ENCODE results near the gene ARPC2. TPM values are rescaled to one million over a fixed set of nuclear protein-coding genes. Genes with fewer than 3 reads are reported as not detected.
A peak's percentile ranks its signal among the peaks of the same experiment; 100 is the strongest.

The ARPC2 gene
- total and polyA plus RNA-seq, 2 of the 13 experiments (the other 11 are each of a cell fraction or from before 2014, with no cell fraction given) = 168 to 303 TPM

- TF ChIP-seq NKX3-1 (CRISPR knock-in tag; IDR thresholded peaks at IDR 0.05) (0 out of 2 replicates have a peak, but pooled peaks have one; percentile 28), NR2F2 (IDR thresholded peaks at IDR 0.05; ENCODE audit: borderline replicate concordance, low read depth) (no peak), TBX3 (IDR thresholded peaks at IDR 0.05; ENCODE audit: borderline replicate concordance) (peak; percentile 55; the same call in 1 of the 2 replicates), MAF1 (CRISPR knock-in tag; IDR thresholded peaks at IDR 0.05; ENCODE audit: borderline replicate concordance) (0 out of 2 replicates have a peak, but pooled peaks have one; percentile 46), SIX4 (CRISPR knock-in tag; IDR thresholded peaks at IDR 0.05) (no peak), POLR2AphosphoS5 (IDR thresholded peaks at IDR 0.05; ENCODE audit: low read depth, low read length) (peak; percentile 84), ZNF691 (CRISPR knock-in tag; IDR thresholded peaks at IDR 0.05; ENCODE audit: borderline replicate concordance, low read depth) (no peak), ATF5 (CRISPR knock-in tag; IDR thresholded peaks at IDR 0.05; ENCODE audit: low read depth) (0 out of 2 replicates have a peak, but pooled peaks have one; percentile 45), ZNF703 (CRISPR knock-in tag; IDR thresholded peaks at IDR 0.05; ENCODE audit: borderline replicate concordance) (peak; percentile 1; the same call in 1 of the 2 replicates), ZNF451 (CRISPR knock-in tag; IDR thresholded peaks at IDR 0.05) (no peak), AHR (CRISPR knock-in tag; IDR thresholded peaks at IDR 0.05) (no peak; the same call in 1 of the 2 replicates), HDAC6 (IDR thresholded peaks at IDR 0.05; ENCODE audit: low read depth, low read length) (no peak), RORA (CRISPR knock-in tag; IDR thresholded peaks at IDR 0.05) (no peak), ARID3A (IDR thresholded peaks at IDR 0.05; ENCODE audit: low read depth, low read length) (no peak), MTERF4 (CRISPR knock-in tag; IDR thresholded peaks at IDR 0.05) (peak; percentile 45; the same call in 1 of the 2 replicates), GTF2F1 (IDR thresholded peaks at IDR 0.05; ENCODE audit: low read length) (no peak), ZNF567 (CRISPR knock-in tag; IDR thresholded peaks at IDR 0.05; ENCODE audit: borderline replicate concordance) (no peak), SNAPC2 (CRISPR knock-in tag; IDR thresholded peaks at IDR 0.05) (no peak), ZNF557 (CRISPR knock-in tag; IDR thresholded peaks at IDR 0.05) (peak; percentile 77; the same call in 1 of the 2 replicates), ZNF326 (CRISPR knock-in tag; IDR thresholded peaks at IDR 0.05; ENCODE audit: borderline replicate concordance) (no peak)
- TF ChIP-seq, protein P1, sequence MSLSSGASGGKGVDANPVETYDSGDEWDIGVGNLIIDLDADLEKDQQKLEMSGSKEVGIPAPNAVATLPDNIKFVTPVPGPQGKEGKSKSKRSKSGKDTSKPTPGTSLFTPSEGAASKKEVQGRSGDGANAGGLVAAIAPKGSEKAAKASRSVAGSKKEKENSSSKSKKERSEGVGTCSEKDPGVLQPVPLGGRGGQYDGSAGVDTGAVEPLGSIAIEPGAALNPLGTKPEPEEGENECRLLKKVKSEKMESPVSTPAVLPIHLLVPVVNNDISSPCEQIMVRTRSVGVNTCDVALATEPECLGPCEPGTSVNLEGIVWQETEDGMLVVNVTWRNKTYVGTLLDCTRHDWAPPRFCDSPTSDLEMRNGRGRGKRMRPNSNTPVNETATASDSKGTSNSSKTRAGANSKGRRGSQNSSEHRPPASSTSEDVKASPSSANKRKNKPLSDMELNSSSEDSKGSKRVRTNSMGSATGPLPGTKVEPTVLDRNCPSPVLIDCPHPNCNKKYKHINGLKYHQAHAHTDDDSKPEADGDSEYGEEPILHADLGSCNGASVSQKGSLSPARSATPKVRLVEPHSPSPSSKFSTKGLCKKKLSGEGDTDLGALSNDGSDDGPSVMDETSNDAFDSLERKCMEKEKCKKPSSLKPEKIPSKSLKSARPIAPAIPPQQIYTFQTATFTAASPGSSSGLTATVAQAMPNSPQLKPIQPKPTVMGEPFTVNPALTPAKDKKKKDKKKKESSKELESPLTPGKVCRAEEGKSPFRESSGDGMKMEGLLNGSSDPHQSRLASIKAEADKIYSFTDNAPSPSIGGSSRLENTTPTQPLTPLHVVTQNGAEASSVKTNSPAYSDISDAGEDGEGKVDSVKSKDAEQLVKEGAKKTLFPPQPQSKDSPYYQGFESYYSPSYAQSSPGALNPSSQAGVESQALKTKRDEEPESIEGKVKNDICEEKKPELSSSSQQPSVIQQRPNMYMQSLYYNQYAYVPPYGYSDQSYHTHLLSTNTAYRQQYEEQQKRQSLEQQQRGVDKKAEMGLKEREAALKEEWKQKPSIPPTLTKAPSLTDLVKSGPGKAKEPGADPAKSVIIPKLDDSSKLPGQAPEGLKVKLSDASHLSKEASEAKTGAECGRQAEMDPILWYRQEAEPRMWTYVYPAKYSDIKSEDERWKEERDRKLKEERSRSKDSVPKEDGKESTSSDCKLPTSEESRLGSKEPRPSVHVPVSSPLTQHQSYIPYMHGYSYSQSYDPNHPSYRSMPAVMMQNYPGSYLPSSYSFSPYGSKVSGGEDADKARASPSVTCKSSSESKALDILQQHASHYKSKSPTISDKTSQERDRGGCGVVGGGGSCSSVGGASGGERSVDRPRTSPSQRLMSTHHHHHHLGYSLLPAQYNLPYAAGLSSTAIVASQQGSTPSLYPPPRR (CRISPR knock-in tag; IDR thresholded peaks at IDR 0.05; ENCODE audit: borderline replicate concordance) = no peak; the same call in 1 of the 2 replicates
These were observed at the start of gene ARPC2 (continued) for GRCh38 chr2:218216674-218217359.
